Measurements from ENCODE around the gene STAT4. TPM values are rescaled to one million over a fixed set of nuclear protein-coding genes. Genes with fewer than 3 reads are reported as not detected.

Gene STAT4
- total RNA-seq, 1 donor from 2014 or later = 2.6 TPM

GRCh38 chr2:191148791-191149190, 2.0 kb downstream of the STAT4 start:
- H3K27ac ChIP-seq (ENCODE audit: low read depth, low read length) = no peak overlapping the region
- H3K27me3 ChIP-seq (ENCODE audit: control insufficient read depth in 3 of 3, insufficient read depth in 3 of 3, low read length in 3 of 3) = no peaks in the 10 kb centered on the region
- H3K4me3 ChIP-seq (ENCODE audit: low read length in 3 of 3) = no peak overlapping the region
- H3K9me3 ChIP-seq (ENCODE audit: control insufficient read depth in 3 of 3, low read length in 3 of 3) = no peaks in the 10 kb centered on the region
- no peak overlapping the region for H3K9ac ChIP-seq (ENCODE audit: low read depth in 1 of 3, low read length in 3 of 3)
- peaks cover 0 to 9% (median 5%) of the 10 kb centered on the region in 3 donors for H3K4me1 ChIP-seq (ENCODE audit: control insufficient read depth in 3 of 3, insufficient read depth in 3 of 3, low read length in 3 of 3)
- no peaks in the 10 kb centered on the region for H3K36me3 ChIP-seq (ENCODE audit: control insufficient read depth in 3 of 3, insufficient read depth in 3 of 3, low read length in 3 of 3)

- no peak overlapping the region for H3K4me3 ChIP-seq (ENCODE audit: low read length in 3 of 3)
- H3K36me3 ChIP-seq (ENCODE audit: control insufficient read depth in 3 of 3, insufficient read depth in 3 of 3, low read length in 3 of 3) = no peaks in the 10 kb centered on the region
- no peaks in the 10 kb centered on the region for H3K9me3 ChIP-seq (ENCODE audit: control insufficient read depth in 3 of 3, low read length in 3 of 3)
- no peaks in the 10 kb centered on the region for H3K27me3 ChIP-seq (ENCODE audit: control insufficient read depth in 3 of 3, insufficient read depth in 3 of 3, low read length in 3 of 3)
- H3K4me1 ChIP-seq (ENCODE audit: control insufficient read depth in 3 of 3, insufficient read depth in 3 of 3, low read length in 3 of 3) = peaks cover 0 to 9% (median 5%) of the 10 kb centered on the region in 3 donors
- H3K27ac ChIP-seq (ENCODE audit: low read depth, low read length) = no peak overlapping the region
- H3K9ac ChIP-seq (ENCODE audit: low read depth in 1 of 3, low read length in 3 of 3) = no peak overlapping the region
These were observed 2.5 kb downstream of the STAT4 start for GRCh38 chr2:191148281-191148680.

GRCh38 chr2:191145769-191146471, 4.9 kb downstream of the STAT4 start:
- peaks cover 0 to 8% (median 3%) of the 10 kb centered on the region in 3 donors for H3K4me1 ChIP-seq (ENCODE audit: control insufficient read depth in 3 of 3, insufficient read depth in 3 of 3, low read length in 3 of 3)
- no peak overlapping the region for H3K4me3 ChIP-seq (ENCODE audit: low read length in 3 of 3)
- H3K36me3 ChIP-seq (ENCODE audit: control insufficient read depth in 3 of 3, insufficient read depth in 3 of 3, low read length in 3 of 3) = no peaks in the 10 kb centered on the region
- H3K27me3 ChIP-seq (ENCODE audit: control insufficient read depth in 3 of 3, insufficient read depth in 3 of 3, low read length in 3 of 3) = no peaks in the 10 kb centered on the region
- no peak overlapping the region for H3K9ac ChIP-seq (ENCODE audit: low read depth in 1 of 3, low read length in 3 of 3)
- no peaks in the 10 kb centered on the region for H3K9me3 ChIP-seq (ENCODE audit: control insufficient read depth in 3 of 3, low read length in 3 of 3)
- no peak overlapping the region for H3K27ac ChIP-seq (ENCODE audit: low read depth, low read length)

- no peaks in the 10 kb centered on the region for H3K9me3 ChIP-seq (ENCODE audit: control insufficient read depth in 3 of 3, low read length in 3 of 3)
- no peaks in the 10 kb centered on the region for H3K4me1 ChIP-seq (ENCODE audit: control insufficient read depth in 3 of 3, insufficient read depth in 3 of 3, low read length in 3 of 3)
- no peaks in the 10 kb centered on the region for H3K36me3 ChIP-seq (ENCODE audit: control insufficient read depth in 3 of 3, insufficient read depth in 3 of 3, low read length in 3 of 3)
- no peak overlapping the region for H3K4me3 ChIP-seq (ENCODE audit: low read length in 3 of 3)
- no peak overlapping the region for H3K27ac ChIP-seq (ENCODE audit: low read depth, low read length)
- H3K9ac ChIP-seq (ENCODE audit: low read depth in 1 of 3, low read length in 3 of 3) = no peak overlapping the region
- no peaks in the 10 kb centered on the region for H3K27me3 ChIP-seq (ENCODE audit: control insufficient read depth in 3 of 3, insufficient read depth in 3 of 3, low read length in 3 of 3)
These were observed 6.6 kb downstream of the STAT4 start for GRCh38 chr2:191144217-191144616.

GRCh38 chr2:191143791-191144190, 7.0 kb downstream of the STAT4 start:
- no peak overlapping the region for H3K4me3 ChIP-seq (ENCODE audit: low read length in 3 of 3)
- H3K9ac ChIP-seq (ENCODE audit: low read depth in 1 of 3, low read length in 3 of 3) = no peak overlapping the region
- no peaks in the 10 kb centered on the region for H3K9me3 ChIP-seq (ENCODE audit: control insufficient read depth in 3 of 3, low read length in 3 of 3)

GRCh38 chr2:191128911-191129304, 21.9 kb downstream of the STAT4 start:
- Histone ChIP-seq H3K27me3 (ENCODE audit: control insufficient read depth in 3 of 3, insufficient read depth in 3 of 3, low read length in 3 of 3) (no peaks in the 10 kb centered on the region), H3K27ac (ENCODE audit: low read depth, low read length) (no peak overlapping the region), H3K36me3 (ENCODE audit: control insufficient read depth in 3 of 3, insufficient read depth in 3 of 3, low read length in 3 of 3) (no peaks in the 10 kb centered on the region), H3K4me3 (ENCODE audit: low read length in 3 of 3) (no peak overlapping the region), H3K9me3 (ENCODE audit: control insufficient read depth in 3 of 3, low read length in 3 of 3) (no peaks in the 10 kb centered on the region), H3K4me1 (ENCODE audit: control insufficient read depth in 3 of 3, insufficient read depth in 3 of 3, low read length in 3 of 3) (no peaks in the 10 kb centered on the region), H3K9ac (ENCODE audit: low read depth in 1 of 3, low read length in 3 of 3) (no peak overlapping the region)

More at GRCh38 chr2:191143791-191144190, 7.0 kb downstream of the STAT4 start:
- H3K27me3 ChIP-seq (ENCODE audit: control insufficient read depth in 3 of 3, insufficient read depth in 3 of 3, low read length in 3 of 3) = no peaks in the 10 kb centered on the region
- no peaks in the 10 kb centered on the region for H3K4me1 ChIP-seq (ENCODE audit: control insufficient read depth in 3 of 3, insufficient read depth in 3 of 3, low read length in 3 of 3)
- H3K36me3 ChIP-seq (ENCODE audit: control insufficient read depth in 3 of 3, insufficient read depth in 3 of 3, low read length in 3 of 3) = no peaks in the 10 kb centered on the region
- H3K27ac ChIP-seq (ENCODE audit: low read depth, low read length) = no peak overlapping the region

- Histone ChIP-seq H3K9ac (ENCODE audit: low read depth in 1 of 3, low read length in 3 of 3) (no peak overlapping the region), H3K36me3 (ENCODE audit: control insufficient read depth in 3 of 3, insufficient read depth in 3 of 3, low read length in 3 of 3) (no peaks in the 10 kb centered on the region), H3K27ac (ENCODE audit: low read depth, low read length) (no peak overlapping the region), H3K4me1 (ENCODE audit: control insufficient read depth in 3 of 3, insufficient read depth in 3 of 3, low read length in 3 of 3) (no peaks in the 10 kb centered on the region), H3K9me3 (ENCODE audit: control insufficient read depth in 3 of 3, low read length in 3 of 3) (no peaks in the 10 kb centered on the region), H3K4me3 (ENCODE audit: low read length in 3 of 3) (no peak overlapping the region), H3K27me3 (ENCODE audit: control insufficient read depth in 3 of 3, insufficient read depth in 3 of 3, low read length in 3 of 3) (no peaks in the 10 kb centered on the region)
These were observed 22.5 kb downstream of the STAT4 start for GRCh38 chr2:191128172-191128910.

- Histone ChIP-seq H3K9me3 (ENCODE audit: control insufficient read depth in 3 of 3, low read length in 3 of 3) (no peaks in the 10 kb centered on the region), H3K4me3 (ENCODE audit: low read length in 3 of 3) (no peak overlapping the region), H3K36me3 (ENCODE audit: control insufficient read depth in 3 of 3, insufficient read depth in 3 of 3, low read length in 3 of 3) (no peaks in the 10 kb centered on the region), H3K4me1 (ENCODE audit: control insufficient read depth in 3 of 3, insufficient read depth in 3 of 3, low read length in 3 of 3) (no peaks in the 10 kb centered on the region), H3K27ac (ENCODE audit: low read depth, low read length) (no peak overlapping the region), H3K9ac (ENCODE audit: low read depth in 1 of 3, low read length in 3 of 3) (no peak overlapping the region), H3K27me3 (ENCODE audit: control insufficient read depth in 3 of 3, insufficient read depth in 3 of 3, low read length in 3 of 3) (no peaks in the 10 kb centered on the region)
These were observed 23.6 kb downstream of the STAT4 start for GRCh38 chr2:191127235-191127634.

- no peaks in the 10 kb centered on the region for H3K9me3 ChIP-seq (ENCODE audit: control insufficient read depth in 3 of 3, low read length in 3 of 3)
- H3K27me3 ChIP-seq (ENCODE audit: control insufficient read depth in 3 of 3, insufficient read depth in 3 of 3, low read length in 3 of 3) = no peaks in the 10 kb centered on the region
- H3K4me1 ChIP-seq (ENCODE audit: control insufficient read depth in 3 of 3, insufficient read depth in 3 of 3, low read length in 3 of 3) = no peaks in the 10 kb centered on the region
- no peak overlapping the region for H3K4me3 ChIP-seq (ENCODE audit: low read length in 3 of 3)
- H3K9ac ChIP-seq (ENCODE audit: low read depth in 1 of 3, low read length in 3 of 3) = no peak overlapping the region
- no peaks in the 10 kb centered on the region for H3K36me3 ChIP-seq (ENCODE audit: control insufficient read depth in 3 of 3, insufficient read depth in 3 of 3, low read length in 3 of 3)
- H3K27ac ChIP-seq (ENCODE audit: low read depth, low read length) = no peak overlapping the region
These were observed 24.3 kb downstream of the STAT4 start for GRCh38 chr2:191126386-191127085.

- H3K4me3 ChIP-seq (ENCODE audit: low read length in 3 of 3) = no peak overlapping the region
- no peaks in the 10 kb centered on the region for H3K27me3 ChIP-seq (ENCODE audit: control insufficient read depth in 3 of 3, insufficient read depth in 3 of 3, low read length in 3 of 3)
- no peak overlapping the region for H3K9ac ChIP-seq (ENCODE audit: low read depth in 1 of 3, low read length in 3 of 3)
- no peaks in the 10 kb centered on the region for H3K36me3 ChIP-seq (ENCODE audit: control insufficient read depth in 3 of 3, insufficient read depth in 3 of 3, low read length in 3 of 3)
- no peak overlapping the region for H3K27ac ChIP-seq (ENCODE audit: low read depth, low read length)
- no peaks in the 10 kb centered on the region for H3K4me1 ChIP-seq (ENCODE audit: control insufficient read depth in 3 of 3, insufficient read depth in 3 of 3, low read length in 3 of 3)
- no peaks in the 10 kb centered on the region for H3K9me3 ChIP-seq (ENCODE audit: control insufficient read depth in 3 of 3, low read length in 3 of 3)
These were observed 25.1 kb downstream of the STAT4 start for GRCh38 chr2:191125646-191126045.

Data from skeletal muscle tissue (tissue), 4 donors.